HG02571 (cell line): Measurements from ENCODE around the gene CPSF4L.
"Not testable (repeated sequence)": the region's sequence is repeated elsewhere in the genome, so short reads cannot be mapped to it uniquely, and the experiment has no call there.

Experiments used
- ATAC-seq: cut with Tn5 transposase; IDR thresholded peaks from one replicate; pipeline ENCODE4 v1.9.1; 2021; ENCODE audit warnings: mild to moderate bottlenecking, moderate library complexity; ENCODE audit not compliant: unreplicated experiment

Gene CPSF4L

GRCh38 chr17:73261617-73261951 lies at the start of gene CPSF4L:
CPSF4L (minus strand) TSS chr17:73261880; CDS start chr17:73261818, 62 bp downstream.
- ATAC-seq = no peak

- ATAC-seq = peak; percentile 14
These were observed 49.7 kb upstream of the CPSF4L start for GRCh38 chr17:73311428-73311780.

- no peak for ATAC-seq
These were observed 48.3 kb upstream of the CPSF4L start for GRCh38 chr17:73309727-73310596.

GRCh38 chr17:73308959-73309358 lies 47.3 kb upstream of the CPSF4L start:
- not testable (repeated sequence) for ATAC-seq

GRCh38 chr17:73308017-73308823 lies 46.5 kb upstream of the CPSF4L start:
- no peak for ATAC-seq

GRCh38 chr17:73307130-73307529 lies 45.5 kb upstream of the CPSF4L start:
- no peak for ATAC-seq

- ATAC-seq = no peak
These were observed 44.5 kb upstream of the CPSF4L start for GRCh38 chr17:73305845-73306836.

GRCh38 chr17:73304971-73305812 lies 43.5 kb upstream of the CPSF4L start:
- ATAC-seq = no peak

- no peak for ATAC-seq
These were observed 42.8 kb upstream of the CPSF4L start for GRCh38 chr17:73304438-73304837.

- ATAC-seq = no peak
These were observed 40.5 kb upstream of the CPSF4L start for GRCh38 chr17:73302189-73302588.

- no peak for ATAC-seq
These were observed 39.7 kb upstream of the CPSF4L start for GRCh38 chr17:73301369-73301768.

- no peak for ATAC-seq
These were observed 38.7 kb upstream of the CPSF4L start for GRCh38 chr17:73300392-73300791.

GRCh38 chr17:73297934-73298861 lies 36.5 kb upstream of the CPSF4L start:
- ATAC-seq = no peak

GRCh38 chr17:73293480-73293911 lies 31.8 kb upstream of the CPSF4L start:
- ATAC-seq = no peak

- no peak for ATAC-seq
These were observed 31.4 kb upstream of the CPSF4L start for GRCh38 chr17:73293031-73293430.

- ATAC-seq = no peak
These were observed 30.4 kb upstream of the CPSF4L start for GRCh38 chr17:73292031-73292531.

- ATAC-seq = peak; percentile 94
These were observed 29.7 kb upstream of the CPSF4L start for GRCh38 chr17:73291260-73291801.
